ENCODE data around the gene PPA1.

DNA sequence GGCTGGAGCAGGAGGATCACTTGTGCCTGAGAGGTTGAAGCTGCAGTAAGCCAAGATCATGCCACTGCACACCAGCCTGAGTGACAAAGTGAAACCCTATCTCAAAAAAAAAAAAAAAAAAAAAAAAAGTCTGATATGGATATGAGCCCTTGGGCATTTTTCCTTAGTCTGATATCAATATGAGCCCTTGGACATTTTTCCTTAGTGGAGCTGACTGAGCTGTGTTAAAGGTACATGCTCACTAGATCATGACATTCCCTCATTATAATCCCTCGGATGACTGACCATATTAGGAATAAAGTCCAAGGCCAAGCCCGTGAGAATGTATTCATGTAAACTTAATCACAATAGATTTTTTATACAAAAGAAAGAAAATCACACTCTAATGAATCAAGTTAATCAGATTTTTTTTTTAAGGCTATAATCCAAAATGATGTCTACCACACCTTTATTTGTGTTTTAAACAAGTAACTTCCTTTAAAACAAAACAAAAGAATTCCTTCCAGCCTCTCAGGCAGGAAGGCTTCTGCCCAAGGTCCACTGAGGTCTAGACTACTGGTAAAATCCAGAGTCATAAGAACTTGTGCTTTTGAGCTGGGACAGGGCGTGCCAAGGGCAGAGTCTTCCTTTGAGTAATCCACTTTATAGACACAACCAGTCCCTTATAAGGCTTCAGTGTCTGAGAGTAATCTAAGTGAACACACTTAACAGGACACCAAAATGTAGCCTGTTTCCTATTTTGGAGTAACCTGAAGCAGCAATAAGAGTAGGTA is 5.5 kb downstream of the PPA1 start:
- peak in 1 of 2 donors; percentile 61 for TF ChIP-seq POLR2AphosphoS5 (IDR thresholded peaks at IDR 0.05; ENCODE audit: insufficient read depth in 1 of 2, low read depth in 1 of 2)
- TF ChIP-seq, protein P1, sequence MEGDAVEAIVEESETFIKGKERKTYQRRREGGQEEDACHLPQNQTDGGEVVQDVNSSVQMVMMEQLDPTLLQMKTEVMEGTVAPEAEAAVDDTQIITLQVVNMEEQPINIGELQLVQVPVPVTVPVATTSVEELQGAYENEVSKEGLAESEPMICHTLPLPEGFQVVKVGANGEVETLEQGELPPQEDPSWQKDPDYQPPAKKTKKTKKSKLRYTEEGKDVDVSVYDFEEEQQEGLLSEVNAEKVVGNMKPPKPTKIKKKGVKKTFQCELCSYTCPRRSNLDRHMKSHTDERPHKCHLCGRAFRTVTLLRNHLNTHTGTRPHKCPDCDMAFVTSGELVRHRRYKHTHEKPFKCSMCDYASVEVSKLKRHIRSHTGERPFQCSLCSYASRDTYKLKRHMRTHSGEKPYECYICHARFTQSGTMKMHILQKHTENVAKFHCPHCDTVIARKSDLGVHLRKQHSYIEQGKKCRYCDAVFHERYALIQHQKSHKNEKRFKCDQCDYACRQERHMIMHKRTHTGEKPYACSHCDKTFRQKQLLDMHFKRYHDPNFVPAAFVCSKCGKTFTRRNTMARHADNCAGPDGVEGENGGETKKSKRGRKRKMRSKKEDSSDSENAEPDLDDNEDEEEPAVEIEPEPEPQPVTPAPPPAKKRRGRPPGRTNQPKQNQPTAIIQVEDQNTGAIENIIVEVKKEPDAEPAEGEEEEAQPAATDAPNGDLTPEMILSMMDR (IDR thresholded peaks at IDR 0.05) = no peak
